Esophagus mucosa (tissue), 1 donor: ENCODE results near the gene BRD1. TPM values are rescaled to one million over a fixed set of nuclear protein-coding genes. Genes with fewer than 3 reads are reported as not detected.
"Not testable (repeated sequence)": the region's sequence is repeated elsewhere in the genome, so short reads cannot be mapped to it uniquely, and the experiment has no call there.

ENCODE experiments used
- ATAC-seq: fragments of 200-7000 bp; cut with Tn5 transposase; one replicate; pipeline ENCODE4 v1.9.1; 2020
- total RNA-seq: library from RNA; stranded (reverse); gene quantifications from one replicate; pipeline ENCODE4 v1.2.4, GENCODE V29; 2023
- donor health status: DM: yes; HTN: yes; CAD: no.

The BRD1 gene
- total RNA-seq, 1 donor from 2014 or later, result 23.8 TPM

DNA sequence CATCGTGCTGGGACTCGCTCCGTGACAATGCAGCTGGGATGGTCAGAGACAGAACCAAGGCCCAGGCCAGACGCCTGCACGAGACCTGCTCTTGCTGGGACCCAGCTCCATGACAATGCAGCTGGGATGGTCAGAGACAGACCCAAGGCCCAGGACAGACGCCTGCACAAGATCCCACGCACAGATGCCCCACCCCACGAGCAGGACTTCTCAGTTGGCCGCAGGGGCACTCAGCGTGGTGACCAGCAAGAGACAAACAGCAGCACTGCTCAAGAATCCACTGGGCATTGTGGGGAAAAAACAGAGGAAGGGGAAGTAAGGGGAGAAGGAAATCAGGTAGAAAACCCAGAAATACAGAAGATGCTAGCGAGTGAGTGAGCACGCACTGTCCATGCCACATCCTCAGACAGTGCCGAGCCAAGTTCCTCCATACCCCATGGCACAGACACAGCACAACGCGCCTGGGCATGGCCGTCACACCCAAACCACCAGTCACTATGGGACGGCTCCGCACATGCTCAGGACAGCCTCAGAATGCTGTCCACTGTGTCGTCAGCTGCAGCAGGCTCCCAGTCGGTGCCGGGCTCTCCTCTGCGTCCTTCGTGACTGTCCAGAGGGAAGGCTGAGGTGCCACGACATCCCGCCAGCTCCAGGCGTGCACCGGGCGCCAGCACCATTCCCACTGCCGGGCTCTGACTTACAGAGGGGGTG, 44.5 kb downstream of the BRD1 start:
- ATAC-seq, result peak; percentile 89

DNA sequence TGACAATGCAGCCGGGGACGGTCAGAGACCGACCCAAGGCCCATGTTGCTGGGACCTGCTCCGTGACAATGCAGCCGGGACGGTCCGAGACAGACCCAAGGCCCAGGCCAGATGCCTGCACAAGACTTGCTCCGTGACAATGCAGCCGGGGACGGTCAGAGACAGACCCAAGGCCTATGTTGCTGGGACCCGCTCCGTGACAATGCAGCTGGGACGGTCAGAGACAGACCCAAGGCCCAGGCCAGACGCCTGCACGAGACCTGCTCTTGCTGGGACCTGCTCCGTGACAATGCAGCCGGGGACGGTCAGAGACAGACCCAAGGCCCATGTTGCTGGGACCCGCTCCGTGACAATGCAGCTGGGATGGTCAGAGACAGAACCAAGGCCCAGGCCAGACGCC, 45.8 kb downstream of the BRD1 start:
- ATAC-seq, result not testable (repeated sequence)

DNA sequence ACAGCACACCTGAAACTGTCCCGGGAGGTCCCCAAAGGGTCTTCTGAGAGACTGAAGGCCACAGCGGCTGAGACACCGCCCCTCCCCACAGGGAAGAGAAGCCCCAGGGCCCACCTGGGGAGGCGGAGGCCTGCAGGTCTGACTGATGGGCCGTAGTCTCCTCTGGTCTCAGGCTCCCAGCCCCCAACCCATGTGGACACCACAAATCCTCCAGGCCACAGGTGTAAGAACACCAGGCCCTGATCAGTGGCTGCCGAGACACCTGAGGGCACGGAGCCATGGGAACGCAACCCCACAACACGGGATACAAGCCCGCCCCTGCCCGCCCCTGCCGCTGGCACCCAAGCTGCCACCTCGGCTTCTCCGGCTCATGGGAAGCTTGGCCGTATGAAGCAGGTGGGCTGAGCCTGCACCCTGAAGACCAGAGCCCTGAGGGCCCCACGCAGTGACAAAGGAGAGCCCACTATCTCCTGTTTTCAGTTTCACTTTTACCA, 46.3 kb downstream of the BRD1 start:
- no peak for ATAC-seq

DNA sequence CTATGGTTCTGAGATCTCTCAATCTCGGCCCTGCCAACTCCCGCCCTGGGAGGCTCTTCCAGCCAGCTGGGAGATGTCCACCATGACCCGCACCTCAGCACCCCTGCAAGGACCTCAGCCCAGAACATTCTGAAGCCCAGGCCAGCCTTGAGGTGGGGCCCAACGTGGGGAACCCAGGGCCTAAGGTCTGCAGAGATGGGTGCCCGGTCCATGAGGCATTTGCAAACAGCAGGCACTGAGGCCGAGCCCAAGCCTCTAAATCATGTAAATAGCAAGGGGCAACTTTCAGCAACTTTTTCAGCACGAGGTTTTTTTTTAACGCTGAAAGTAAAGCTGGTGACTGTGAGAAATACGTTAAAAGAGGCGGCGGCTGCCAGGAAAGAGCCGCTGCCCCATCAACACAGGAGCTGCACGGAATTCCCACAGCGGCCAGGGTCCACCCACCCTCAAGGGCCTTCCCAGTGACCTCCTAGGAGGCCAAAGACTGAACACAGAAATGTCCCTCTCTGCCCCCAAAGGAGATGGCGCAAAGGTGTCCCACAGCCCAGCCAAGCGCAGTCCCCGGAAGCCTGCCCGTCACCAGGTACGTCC, 46.9 kb downstream of the BRD1 start:
- no peak for ATAC-seq

DNA sequence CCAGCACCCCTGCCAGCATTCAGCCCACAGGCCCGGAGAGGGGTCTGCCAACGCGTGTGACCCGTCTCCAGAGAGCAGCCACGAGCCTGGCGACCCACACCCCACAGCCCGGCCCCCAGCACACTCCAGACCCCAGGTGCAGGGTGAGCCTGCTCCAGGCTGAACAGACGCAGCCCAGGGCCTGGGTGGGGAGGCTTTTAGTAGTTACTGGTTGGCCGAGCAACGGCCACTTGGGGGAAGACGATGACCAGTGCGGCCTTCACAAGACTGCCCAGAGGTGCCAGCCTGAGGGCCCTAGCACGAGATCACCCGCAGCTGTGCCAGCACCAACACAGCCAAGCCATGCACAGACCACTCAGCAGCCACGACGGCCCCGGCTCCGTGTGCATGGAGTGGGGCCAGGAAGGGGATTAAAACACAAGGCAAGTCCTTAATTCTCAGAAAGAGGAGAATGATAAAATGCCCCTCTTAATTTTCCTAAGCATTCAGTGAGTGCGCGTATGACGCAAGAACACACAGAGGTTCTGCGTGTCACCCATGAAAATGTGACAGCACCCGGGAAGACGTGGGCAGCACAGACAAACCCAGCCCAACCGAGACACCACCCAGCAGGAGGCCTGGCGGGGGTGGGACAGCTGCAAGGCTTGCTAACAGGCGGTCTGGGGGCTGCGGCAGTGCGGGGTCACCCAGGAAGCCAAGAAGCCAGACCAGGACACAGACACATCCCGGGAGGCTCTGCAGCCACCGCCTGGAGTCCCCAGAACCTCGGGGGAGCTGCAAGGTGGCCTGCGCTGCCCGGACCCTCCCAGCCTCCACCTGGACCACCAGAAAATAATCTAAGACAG, 47.6 kb downstream of the BRD1 start:
- no peak for ATAC-seq

DNA sequence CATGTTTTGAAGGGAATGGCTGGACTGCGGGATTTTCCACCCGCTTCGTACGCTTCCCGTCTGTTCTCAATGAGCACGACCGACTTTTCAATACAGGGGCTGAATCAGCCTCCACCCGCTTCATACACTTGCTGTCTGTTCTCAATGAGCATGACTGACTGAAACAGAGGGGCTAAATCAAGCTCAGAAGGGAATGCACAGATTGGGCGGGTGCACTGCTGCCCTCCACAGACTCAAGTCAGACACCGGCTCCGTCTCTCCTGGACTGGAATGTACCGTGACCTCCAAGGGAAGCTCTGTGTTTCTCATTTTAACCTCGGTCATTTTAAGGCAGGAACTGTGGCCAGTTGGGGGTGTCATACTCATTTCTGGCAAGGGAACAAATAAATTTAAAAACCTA, 48.5 kb downstream of the BRD1 start:
- no peak for ATAC-seq

DNA sequence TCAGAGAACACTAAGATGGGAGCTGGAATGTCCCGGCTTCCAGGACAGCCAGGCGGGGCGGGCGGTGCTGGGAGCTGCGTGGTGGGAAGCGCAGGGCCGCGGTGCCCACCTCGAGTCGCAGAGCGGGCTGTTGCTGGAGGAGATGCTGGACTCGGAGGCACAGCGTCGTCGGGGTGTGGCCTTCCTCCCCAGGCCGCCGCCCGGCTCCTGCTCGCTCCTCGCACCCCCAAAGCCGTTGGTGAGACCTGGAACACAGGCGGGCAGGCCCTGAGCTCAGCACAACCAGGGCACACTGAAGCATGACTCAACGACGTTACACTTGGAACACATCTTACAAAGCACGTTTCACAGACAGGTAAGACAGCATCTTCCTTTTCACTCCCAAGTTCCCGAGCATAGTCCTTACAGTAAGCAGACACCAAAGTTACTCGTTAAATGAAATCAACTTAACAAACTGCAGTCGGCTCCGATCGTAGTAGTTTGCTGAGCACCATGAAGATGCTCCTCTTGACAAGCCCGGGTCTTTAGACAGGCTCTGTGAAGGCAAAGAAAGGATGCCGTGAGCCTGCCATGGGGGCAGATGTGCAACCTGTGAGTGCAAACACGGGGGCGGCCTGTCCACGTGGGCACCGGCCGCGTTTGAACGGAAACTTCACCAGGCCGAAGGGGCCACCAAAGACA, 50.0 kb downstream of the BRD1 start:
- peak; percentile 69 for ATAC-seq

DNA sequence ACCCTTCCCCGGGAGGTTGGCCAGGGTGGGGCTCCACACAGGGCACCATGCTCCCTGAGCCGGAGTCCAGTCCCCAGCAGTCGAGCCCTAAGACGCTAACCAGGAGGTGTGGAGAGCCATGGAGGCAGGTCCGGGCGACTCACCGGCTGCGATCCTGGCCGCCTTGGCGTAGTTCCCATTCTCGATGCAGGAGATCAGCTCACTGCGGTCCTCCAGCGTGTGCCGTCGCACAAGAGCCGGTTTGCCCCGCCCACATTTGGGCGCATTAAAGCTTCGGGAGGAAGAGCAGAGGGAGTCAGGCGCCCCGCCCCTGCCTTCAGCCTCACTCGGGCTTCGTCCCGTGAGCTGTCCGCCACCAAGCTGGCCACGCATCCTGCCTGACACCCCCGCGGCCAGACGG, 50.8 kb downstream of the BRD1 start:
- peak; percentile 74 for ATAC-seq

DNA sequence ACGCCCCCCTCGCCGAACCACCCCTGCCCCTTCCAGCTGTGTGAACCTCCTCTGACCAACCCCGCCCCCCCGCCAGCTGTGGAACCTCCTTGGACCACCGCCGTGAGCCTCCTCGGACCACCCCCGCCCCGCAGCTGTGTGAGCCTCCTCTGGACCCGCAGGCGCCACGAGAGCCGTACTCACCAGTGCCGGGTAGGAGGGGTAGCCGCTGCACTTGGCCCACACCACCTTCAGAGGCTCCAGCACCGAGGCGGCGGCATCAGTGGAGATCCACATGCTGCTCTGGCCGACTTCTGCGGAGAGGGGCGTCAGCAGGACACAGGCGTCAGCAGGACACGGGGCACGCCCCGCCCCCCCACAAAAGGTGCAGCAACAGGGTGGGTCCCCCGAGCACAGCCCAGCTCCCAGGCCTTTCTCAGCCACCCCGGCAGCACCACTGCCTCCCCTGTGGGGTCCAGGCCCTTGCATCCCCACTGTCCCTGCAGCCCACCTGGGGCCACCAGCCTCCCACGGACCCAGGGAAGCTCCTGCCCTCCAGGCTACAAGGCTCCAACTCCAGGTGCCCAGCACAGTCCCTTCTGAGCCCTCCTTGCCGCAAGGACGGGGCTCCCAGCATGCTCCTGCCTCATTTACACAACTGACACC, 51.7 kb downstream of the BRD1 start:
- ATAC-seq, result no peak

DNA sequence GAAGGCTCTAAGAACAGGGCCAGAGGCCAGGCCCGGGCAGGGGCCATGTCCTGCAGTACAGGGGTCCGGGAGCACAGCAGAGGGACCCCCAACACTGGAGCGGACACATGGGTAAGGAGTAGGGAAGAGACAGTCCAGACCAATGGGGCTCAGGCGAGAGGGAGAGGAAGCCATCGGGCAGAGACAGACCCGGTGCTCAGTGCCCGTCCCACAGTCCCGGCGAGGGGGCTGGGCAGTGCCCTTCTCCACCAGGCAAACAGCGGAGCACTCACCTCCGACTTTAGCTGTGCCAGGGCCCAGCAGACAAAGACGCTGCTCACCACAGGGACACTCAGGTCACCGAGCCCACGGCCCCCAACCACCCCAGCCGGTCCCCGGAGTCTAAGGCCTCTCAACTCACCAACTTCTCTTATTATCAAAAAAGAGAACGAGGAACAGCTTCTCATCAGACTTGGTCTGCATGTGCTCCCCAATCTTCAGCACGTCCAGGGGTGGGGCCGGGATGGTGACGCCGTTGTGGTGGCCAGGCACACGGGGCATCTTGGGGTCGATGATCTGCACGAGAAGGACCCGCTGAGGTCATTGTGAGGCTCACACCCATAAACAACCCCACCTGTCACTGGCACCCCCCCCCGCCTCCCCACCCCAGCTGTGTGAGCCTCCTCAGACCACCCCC, 52.3 kb downstream of the BRD1 start:
- no peak for ATAC-seq

DNA sequence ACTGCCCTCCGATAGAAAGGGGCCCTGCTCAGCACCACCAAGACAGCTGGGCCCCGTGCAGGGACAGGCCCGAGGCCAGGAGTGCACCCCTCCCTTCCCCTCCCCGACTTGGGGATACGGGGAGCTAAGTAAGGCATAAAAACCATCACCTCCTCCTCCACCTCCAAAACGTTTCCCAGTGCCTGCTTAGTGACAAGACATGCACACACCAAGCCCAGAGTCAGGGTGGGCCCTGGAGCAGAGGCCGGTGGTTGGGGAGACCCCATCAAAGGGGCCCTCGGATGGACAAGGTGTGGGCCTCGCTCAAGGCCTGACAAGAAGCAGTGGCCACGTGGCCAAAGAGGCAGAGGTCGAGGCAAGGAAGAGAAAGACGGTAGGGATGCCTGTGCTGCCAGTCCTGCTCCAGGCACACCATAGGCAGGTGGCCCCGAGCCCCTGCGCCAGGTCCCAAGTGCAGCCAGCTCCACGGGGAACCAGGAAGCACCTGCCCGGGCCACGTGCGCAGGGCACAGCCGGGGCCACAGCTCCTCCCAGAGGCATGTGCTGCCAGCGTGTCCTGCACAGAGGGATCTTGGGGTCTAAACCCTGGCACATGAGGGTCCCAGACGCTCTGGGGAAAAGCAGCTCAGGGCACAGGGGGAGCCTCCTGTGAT, 53.0 kb downstream of the BRD1 start:
- no peak for ATAC-seq

DNA sequence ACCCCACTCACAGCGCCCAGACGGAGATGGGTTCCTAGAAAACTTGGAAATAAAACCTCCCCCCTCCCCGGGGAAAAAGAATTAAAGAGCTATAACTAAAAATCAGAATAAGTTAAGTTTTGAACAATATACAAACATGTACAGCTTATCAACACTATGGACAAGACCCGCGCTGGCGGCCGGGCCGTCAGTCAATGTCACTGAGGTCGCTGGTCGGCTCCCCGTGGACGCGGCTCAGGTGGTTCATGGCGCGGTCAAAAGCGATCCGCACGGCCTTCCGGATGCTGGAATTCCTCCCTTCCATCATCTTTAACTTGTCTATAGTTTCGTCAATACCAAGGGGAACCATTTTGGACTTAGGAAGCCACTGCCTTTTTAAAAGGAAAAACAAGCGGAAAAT, 53.6 kb downstream of the BRD1 start:
- no peak for ATAC-seq

DNA sequence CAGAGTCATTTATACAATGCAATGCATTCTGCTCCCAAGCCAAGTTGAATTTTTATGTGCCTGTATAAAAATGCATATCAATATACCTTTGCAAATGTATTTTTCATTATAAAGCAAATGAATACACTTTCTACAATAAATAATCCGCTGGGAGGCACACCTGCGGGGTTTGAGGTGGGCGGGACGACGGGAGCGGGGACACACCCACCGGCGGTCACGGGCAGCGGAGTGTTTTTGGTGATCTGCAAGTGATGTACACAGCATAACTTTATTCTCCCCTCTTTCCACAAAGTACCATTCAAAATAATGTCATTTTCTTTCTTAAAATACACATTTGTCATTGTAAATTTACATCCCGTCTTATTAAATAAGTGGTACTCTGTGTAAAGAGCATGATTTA, 54.1 kb downstream of the BRD1 start:
- no peak for ATAC-seq

DNA sequence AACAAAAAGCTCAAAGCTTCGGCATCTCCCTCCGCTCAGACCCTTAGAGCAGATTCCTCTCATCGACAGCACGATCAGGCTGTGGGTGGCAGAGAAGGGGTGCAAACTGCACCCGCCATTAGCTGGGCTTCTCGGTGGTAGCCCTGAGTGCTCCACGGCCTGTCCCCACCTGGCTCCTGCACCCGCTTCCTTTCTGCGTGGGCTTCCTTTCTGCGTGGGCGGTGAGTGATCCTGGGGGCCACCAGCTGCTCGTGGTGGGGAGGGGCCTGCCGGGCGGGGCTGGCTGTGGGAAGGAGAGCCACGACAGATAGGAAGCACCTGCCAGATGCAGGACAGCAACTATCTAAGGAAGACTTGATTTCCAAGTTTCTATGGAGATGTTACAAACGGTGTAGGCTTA, 55.0 kb downstream of the BRD1 start:
- ATAC-seq, result no peak

DNA sequence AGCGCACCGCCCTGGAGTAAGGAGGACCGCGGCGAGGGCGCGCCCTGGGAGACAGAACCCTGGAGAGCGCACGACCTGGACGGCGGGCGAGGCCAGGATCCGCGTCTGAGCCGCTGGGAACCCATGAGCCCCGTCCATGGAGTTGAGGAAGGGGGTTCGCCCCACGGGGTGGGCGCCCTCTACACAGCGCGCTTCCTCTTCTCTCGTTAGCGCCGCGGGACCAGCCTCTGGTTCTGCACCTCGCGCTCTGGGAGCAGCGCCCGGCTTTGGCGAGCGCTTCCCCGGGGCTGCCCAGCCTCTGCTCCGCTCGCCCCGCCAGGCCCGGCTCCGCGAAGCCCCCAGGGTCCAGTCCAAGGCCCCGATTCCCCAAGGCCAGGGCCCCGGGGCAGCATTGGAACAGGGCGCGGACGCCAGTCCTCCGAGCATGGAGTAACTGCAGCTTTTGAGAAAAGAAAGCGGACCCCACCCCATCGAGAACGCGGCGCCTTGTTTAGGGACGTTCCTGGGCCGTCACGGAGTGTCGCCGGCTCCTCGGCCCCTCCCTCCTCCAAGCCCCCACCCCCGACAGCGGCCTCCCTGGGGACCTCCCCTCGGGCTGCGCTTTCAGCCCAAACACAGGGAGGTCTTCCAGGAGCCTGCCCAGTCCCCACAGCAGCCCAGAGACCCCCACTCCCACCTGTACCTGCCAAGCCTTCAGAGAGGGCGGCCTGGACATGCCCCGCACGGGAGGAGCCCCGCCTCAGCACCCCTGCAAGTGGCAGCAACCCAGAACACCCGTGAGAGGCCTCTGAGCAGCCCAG, 56.2 kb downstream of the BRD1 start:
- ATAC-seq, result no peak

DNA sequence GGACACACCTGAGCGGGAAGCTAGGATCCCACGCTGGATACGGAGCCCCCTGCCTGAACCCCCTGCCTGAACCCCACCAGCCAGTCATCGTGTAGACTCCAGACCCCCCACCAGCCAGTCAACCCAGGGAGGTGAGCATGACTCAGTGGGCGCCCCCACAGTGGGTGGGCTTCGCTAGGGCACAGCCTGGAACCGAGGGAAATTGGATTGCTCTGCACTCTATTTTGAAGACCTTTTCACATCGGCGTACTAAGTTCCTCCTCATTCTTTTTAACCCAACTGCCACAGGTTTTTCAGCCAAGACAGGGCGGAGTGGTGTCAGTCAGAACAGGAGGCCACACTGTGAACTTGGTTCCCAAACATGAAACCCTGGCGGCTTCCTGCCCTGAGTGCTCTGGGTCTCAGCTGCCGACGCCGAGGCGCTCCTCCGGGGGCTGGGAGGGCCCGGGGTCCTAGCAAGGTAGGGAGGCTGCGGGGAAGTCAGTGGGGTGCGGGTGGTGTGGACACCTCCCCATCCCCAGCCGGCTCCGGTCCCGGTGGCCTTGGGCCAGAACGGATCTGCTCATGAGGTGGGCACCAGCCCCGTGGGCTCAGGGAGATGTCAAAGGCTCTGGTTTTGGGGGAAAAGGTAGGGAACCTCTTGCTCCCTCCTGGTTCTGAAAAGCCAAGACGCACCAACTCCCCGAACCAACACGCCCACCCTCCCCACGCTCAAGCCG, 57.0 kb downstream of the BRD1 start:
- ATAC-seq, result no peak

DNA sequence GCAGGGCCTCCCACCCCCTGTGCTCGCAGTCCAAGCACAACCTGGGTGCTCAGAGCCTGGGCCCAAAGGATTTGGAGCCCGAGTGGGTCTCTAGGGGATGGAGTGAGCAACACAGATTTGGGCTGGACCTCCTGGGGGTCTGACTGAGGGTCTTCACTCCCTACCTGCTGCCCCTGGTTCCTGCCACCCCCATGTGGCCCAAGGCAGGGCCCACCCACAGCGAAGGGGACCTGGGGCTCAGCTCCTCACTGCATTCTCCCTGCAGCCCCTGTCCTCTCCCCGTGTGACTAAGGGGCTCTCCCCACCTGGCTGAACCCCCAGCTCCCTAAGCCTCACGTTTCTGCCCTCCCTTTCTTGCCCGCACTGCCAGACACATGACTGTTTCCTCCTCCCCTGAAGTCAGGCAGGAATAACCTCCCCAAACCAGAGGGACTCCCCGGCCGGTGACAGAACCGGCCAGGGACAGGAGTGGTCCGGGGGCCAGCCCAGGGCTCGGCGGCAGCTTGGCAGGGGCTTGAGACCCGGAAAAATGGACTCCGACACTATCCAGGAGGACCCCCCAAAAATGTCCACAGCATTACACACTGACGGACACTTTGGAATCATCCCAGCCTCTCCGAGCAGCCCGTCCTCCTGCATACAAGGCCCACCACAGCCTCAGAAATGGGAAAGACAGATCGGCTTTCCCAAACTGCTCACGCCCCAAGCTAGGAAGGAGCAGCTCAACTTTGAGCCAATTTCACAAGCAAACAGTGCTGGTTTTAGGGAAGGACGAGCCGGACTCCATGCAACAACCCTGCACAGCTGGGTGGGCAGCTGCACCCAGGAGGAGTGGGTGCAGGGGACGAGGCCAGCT, 57.8 kb downstream of the BRD1 start:
- no peak for ATAC-seq

DNA sequence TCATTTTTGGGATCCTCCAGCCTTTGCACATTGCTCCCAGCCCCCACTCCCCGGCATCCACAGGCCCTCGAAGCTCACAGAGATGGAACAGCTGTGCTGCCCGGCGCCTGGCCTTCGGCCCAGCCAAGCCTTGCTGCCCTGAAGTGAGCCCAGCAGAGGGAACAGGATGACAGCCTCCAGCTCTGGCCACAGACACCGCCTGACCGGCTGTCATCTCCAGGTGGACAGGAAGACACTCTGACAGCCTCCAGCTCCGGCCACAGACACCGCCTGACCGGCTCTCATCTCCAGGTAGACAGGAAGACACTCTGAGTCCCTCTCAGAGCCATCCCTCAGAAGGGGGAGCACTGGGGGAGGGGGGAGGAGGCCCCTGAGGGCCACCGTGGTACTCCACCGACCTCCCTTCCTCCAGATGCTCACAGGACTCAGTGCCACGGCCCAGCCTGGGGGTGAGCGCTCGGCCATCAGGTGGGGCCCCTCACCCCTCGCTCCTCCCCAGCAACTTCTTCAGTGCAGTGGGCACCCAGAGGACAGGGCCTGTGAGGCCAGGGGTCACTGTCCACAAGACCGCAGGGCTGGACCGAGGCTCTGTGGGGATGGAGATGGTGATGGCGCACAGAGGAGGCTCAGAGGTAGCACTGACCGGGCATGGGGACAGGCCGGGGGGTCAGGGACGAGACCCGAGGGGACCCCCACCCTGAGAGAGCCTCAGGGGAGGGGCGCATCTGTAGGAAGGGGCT, 58.6 kb downstream of the BRD1 start:
- peak; percentile 6 for ATAC-seq
